Hepatocyte (in vitro differentiated cells): Measurements from ENCODE around the gene DDTL.
"Not testable (repeated sequence)": the region's sequence is repeated elsewhere in the genome, so short reads cannot be mapped to it uniquely, and the experiment has no call there.

ENCODE experiments used
- CTCF ChIP-seq: fragments of 200-600 bp; sonication (generic); IDR thresholded peaks from 2 replicates; pipeline ENCODE4 v1.5.1; 2016; ENCODE audit warnings: antibody characterized with exemption, mild to moderate bottlenecking; ENCODE audit not compliant: poor library complexity
- EZH2 ChIP-seq: fragments of 200-600 bp; sonication (generic); IDR thresholded peaks from 2 replicates; pipeline ENCODE4 v1.6.1; 2016; ENCODE audit warnings: antibody characterized with exemption, mild to moderate bottlenecking, borderline replicate concordance

GRCh38 chr22:23951383-23951782, 15.3 kb upstream of the DDTL start:
- TF ChIP-seq CTCF, EZH2: not testable (repeated sequence)
